Mesodermal cell (in vitro differentiated cells): ENCODE measurements around the gene IGSF9.
"Not testable (repeated sequence)": the region's sequence is repeated elsewhere in the genome, so short reads cannot be mapped to it uniquely, and the experiment has no call there.

Experiments
- H3K27ac ChIP-seq: 2 replicates; pipeline ENCODE4 v1.7.0; 2013; ENCODE audit warnings: mild to moderate bottlenecking, low read depth, low read length, moderate library complexity; ENCODE audit not compliant: severe bottlenecking
- H3K36me3 ChIP-seq: 2 replicates; pipeline ENCODE4 v1.7.1; 2013; ENCODE audit warnings: mild to moderate bottlenecking, low read length, moderate library complexity; ENCODE audit not compliant: control insufficient read depth, insufficient read depth
- H3K4me1 ChIP-seq: one replicate; pipeline ENCODE4 v1.7.1; 2013; ENCODE audit warnings: mild to moderate bottlenecking, low read length; ENCODE audit not compliant: insufficient read depth, control insufficient read depth, poor library complexity, severe bottlenecking
- H3K4me3 ChIP-seq: 2 replicates; pipeline ENCODE4 v1.7.0; 2013; ENCODE audit warnings: low read length, control low read depth, mild to moderate bottlenecking; ENCODE audit not compliant: insufficient read depth, poor library complexity, severe bottlenecking; ENCODE audit errors: extremely low read depth
- H3K9me3 ChIP-seq: 2 replicates; pipeline ENCODE4 v1.7.1; 2013; ENCODE audit warnings: mild to moderate bottlenecking, low read length, moderate library complexity; ENCODE audit not compliant: control insufficient read depth
- WGBS, 2 experiments: methylation state at CpG; one replicate each; pipeline ENCODE4 v1.1.5; 2013; ENCODE audit warnings: missing lambda C conversion rate in 2 of 2; ENCODE audit not compliant: insufficient coverage in 2 of 2; 5-methylcytosine and 5-hydroxymethylcytosine counted together

The IGSF9 gene

GRCh38 chr1:159906960-159907359 lies 38.5 kb downstream of the IGSF9 start:
- H3K27ac ChIP-seq: no peak overlapping the region
- H3K9me3 ChIP-seq: peaks cover 12% of the 10 kb centered on the region
- peaks cover 36% of the 10 kb centered on the region for H3K4me1 ChIP-seq
- 100% methylated on average over 1 of the region's 1 CpG; no CpG with 5 or more reads in 1 of the 2 experiments for WGBS, 2 experiments
- no peak overlapping the region for H3K4me3 ChIP-seq
- H3K36me3 ChIP-seq: no peaks in the 10 kb centered on the region

GRCh38 chr1:159904036-159904435 lies 41.4 kb downstream of the IGSF9 start:
- H3K36me3 ChIP-seq, H3K27ac ChIP-seq, H3K4me3 ChIP-seq: not testable (repeated sequence)
- WGBS, 2 experiments: 72 to 80% methylated on average over 3 of the region's 3 CpGs
- H3K4me1 ChIP-seq: peaks cover 27% of the 10 kb centered on the region
- peaks cover 12% of the 10 kb centered on the region for H3K9me3 ChIP-seq

DNA sequence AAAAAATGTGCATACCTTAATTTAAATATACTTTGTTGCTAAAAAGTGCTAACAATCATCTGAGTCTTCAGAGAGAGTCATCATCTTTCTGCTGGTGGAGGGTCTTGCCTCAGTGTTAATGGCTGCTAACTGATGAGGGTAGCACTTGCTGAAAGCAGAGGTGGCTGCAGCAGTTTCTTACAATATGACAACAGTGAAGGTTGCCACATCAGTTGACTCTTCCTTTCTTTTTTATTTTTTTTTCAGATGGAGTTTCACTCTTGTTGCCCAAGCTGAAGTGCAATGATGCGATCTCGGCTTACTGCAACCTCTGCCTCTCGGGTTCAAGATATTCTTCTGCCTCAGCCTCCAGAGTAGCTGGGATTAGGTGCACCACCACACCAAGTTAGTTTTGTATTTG lies 42.9 kb downstream of the IGSF9 start:
- Histone ChIP-seq H3K9me3 (peaks cover 12% of the 10 kb centered on the region), H3K36me3 (no peaks in the 10 kb centered on the region), H3K4me3 (no peak overlapping the region), H3K4me1 (peaks cover 15% of the 10 kb centered on the region), H3K27ac (no peak overlapping the region)
- WGBS, 2 experiments: 91 to 100% methylated on average over 1 to 3 of the region's 3 CpGs

DNA sequence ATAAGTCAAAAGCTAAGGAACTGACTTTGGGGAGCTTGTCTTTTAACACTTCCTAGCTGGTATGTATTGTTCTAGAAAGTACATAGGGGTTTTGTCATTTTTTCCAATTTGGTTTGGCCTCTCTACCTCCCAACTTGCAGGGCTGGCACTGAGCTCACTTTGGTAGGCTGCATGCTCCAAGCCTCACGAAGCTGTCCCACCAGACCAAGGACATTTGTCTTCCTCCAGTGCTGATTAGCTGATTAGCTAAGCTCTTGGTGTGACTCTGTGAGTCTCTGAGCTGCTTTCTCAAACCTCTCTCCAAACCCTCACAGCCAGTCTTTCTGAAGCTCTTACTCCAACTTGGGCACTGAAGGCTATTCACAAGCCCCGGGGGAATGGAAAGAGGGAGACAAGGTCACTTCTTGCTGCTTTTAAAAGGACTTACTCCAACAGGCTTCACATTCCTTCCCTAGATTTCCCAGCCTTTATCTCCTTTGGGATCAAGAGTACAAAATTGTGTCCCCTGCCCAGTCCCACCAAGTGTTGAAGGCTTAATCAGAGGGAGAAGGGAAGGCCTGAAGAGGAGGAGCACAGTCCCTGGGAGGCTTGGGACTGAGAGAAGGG lies 44.6 kb downstream of the IGSF9 start:
- H3K4me1 ChIP-seq: peaks cover 25% of the 10 kb centered on the region
- no CpG with 5 or more reads among the region's 2 CpGs for WGBS, 2 experiments
- H3K36me3 ChIP-seq: no peaks in the 10 kb centered on the region
- no peak overlapping the region for H3K4me3 ChIP-seq
- H3K27ac ChIP-seq: peak overlapping the region; percentile 79
- H3K9me3 ChIP-seq: peaks cover 12% of the 10 kb centered on the region

- H3K4me3 ChIP-seq: no peak within 1 kb of the TSS
- H3K36me3 ChIP-seq: no peaks in the 10 kb centered on the region
- H3K27ac ChIP-seq: peak within 1 kb of the TSS; percentile 79
- WGBS, 2 experiments: 10 to 15% methylated on average over 18 to 21 of the region's 30 CpGs
- peaks cover 28% of the 10 kb centered on the region for H3K4me1 ChIP-seq
- peaks cover 12% of the 10 kb centered on the region for H3K9me3 ChIP-seq
Measured at GRCh38 chr1:159900086-159900680, 45.2 kb downstream of the IGSF9 start, which contains the start of gene CFAP45. Gene CFAP45 (minus strand): TSS chr1:159900165. CDS start chr1:159900098, 67 bp downstream.

DNA sequence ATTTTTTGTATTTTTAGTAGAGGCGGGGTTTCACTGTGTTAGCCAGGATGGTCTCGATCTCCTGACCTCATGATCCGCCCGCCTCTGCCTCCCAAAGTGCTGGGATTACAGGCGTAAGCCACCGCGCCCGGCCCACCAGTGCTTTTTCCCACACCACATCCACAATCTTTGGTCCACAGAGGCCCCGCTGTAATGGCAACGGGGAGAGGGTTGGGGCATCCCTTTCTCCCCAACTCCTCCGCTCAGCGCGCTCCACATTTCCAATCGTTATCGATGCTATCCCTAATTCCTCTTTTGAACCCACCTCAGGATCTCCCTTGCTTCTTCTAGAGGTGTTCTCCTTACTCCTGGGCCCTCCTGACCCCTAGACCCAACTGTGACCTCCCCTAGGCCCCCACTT lies 45.8 kb downstream of the IGSF9 start:
- peaks cover 28% of the 10 kb centered on the region for H3K4me1 ChIP-seq
- H3K4me3 ChIP-seq, H3K36me3 ChIP-seq: not testable (repeated sequence)
- peak overlapping the region; percentile 79 for H3K27ac ChIP-seq
- peaks cover 12% of the 10 kb centered on the region for H3K9me3 ChIP-seq
- 90 to 91% methylated on average over 11 to 13 of the region's 15 CpGs for WGBS, 2 experiments

- Histone ChIP-seq H3K9me3 (peaks cover 5% of the 10 kb centered on the region), H3K4me3 (no peak overlapping the region), H3K36me3 (no peaks in the 10 kb centered on the region), H3K27ac (no peak overlapping the region), H3K4me1 (peaks cover 33% of the 10 kb centered on the region)
- no CpG with 5 or more reads among the region's 3 CpGs for WGBS, 2 experiments
Measured at GRCh38 chr1:159898527-159898926, 46.9 kb downstream of the IGSF9 start.

DNA sequence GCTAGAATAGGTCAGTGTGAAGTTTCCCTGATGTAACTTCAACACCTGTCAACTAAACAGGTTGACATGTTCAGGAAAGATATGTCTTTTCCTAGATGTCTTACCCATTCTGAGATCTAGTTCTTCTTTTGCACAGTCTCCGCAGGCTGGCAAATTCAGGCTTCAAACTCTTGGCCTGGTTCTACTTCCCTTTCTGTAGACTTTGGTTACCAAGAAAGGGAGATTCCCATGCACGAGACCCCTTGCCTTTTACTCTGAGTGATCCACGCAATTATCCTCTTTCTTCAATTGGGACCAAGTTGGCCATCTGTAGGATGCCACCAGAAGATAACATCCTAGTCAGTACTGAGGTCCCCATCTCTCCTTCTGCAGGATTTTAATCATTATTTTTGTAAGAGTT lies 47.5 kb downstream of the IGSF9 start:
- Histone ChIP-seq H3K4me3 (no peak overlapping the region), H3K4me1 (peaks cover 33% of the 10 kb centered on the region), H3K9me3 (no peaks in the 10 kb centered on the region), H3K36me3 (no peaks in the 10 kb centered on the region), H3K27ac (no peak overlapping the region)
- 100% methylated on average over 1 to 2 of the region's 3 CpGs for WGBS, 2 experiments

DNA sequence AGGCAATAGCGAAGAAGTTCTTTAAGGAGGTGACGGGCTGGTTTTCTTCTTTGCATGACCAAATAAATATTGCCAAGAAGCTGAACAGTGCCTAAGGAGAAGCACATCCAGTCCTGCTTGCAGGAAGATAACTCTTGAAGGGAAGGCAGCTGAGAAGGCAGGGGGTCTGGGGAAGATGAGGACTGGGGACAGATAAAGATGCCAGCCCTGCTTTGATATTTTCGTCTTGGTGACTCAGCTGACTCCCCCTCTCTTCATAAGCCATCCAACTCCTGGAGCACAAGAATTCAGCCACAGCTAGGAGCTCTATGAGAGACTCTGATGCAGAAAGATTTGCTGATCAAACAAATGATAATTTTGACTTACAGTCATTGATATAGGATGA lies 48.9 kb downstream of the IGSF9 start:
- Histone ChIP-seq H3K4me1 (peaks cover 33% of the 10 kb centered on the region), H3K4me3 (no peak overlapping the region), H3K27ac (no peak overlapping the region), H3K9me3 (no peaks in the 10 kb centered on the region), H3K36me3 (no peaks in the 10 kb centered on the region)
- WGBS, 2 experiments: 77 to 100% methylated on average over 2 to 3 of the region's 3 CpGs

- no peaks in the 10 kb centered on the region for H3K36me3 ChIP-seq
- 96% methylated on average over 2 to 4 of the region's 6 CpGs for WGBS, 2 experiments
Measured at GRCh38 chr1:159895836-159896545, 49.4 kb downstream of the IGSF9 start.

GRCh38 chr1:159895286-159895685 lies 50.1 kb downstream of the IGSF9 start:
- Histone ChIP-seq H3K36me3 (no peaks in the 10 kb centered on the region), H3K27ac (no peak overlapping the region), H3K9me3 (no peaks in the 10 kb centered on the region), H3K4me1 (peaks cover 31% of the 10 kb centered on the region), H3K4me3 (no peak overlapping the region)
- 100% methylated on average over 2 of the region's 3 CpGs for WGBS, 2 experiments

More at GRCh38 chr1:159895836-159896545, 49.4 kb downstream of the IGSF9 start:
- H3K4me3 ChIP-seq: no peak overlapping the region
- no peaks in the 10 kb centered on the region for H3K9me3 ChIP-seq
- peaks cover 32% of the 10 kb centered on the region for H3K4me1 ChIP-seq
- H3K27ac ChIP-seq: no peak overlapping the region
